OCI-LY1 (cell line): Measurements from ENCODE around the gene ODF4.

Experiments
- H2AFZ ChIP-seq: fragments of 200-600 bp; sonication (generic), shearing (Covaris generic); 2 replicates; pipeline ENCODE4 v1.6.0; 2014; ENCODE audit warnings: antibody characterized with exemption, mild to moderate bottlenecking, low read length
- H3F3A ChIP-seq: fragments of 200-600 bp; sonication (generic), shearing (Covaris generic); 2 replicates; pipeline ENCODE4 v1.6.0; 2014; ENCODE audit warnings: mild to moderate bottlenecking, antibody characterized with exemption, low read length, moderate library complexity; ENCODE audit not compliant: insufficient read depth
- H3K27ac ChIP-seq: fragments of 200-600 bp; sonication (generic); 2 replicates; pipeline ENCODE4 v1.5.1; 2014; ENCODE audit warnings: low read length, mixed run types, mild to moderate bottlenecking, low read depth; ENCODE audit not compliant: poor library complexity, severe bottlenecking
- H3K27me3 ChIP-seq: fragments of 200-600 bp; sonication (generic); 2 replicates; pipeline ENCODE4 v1.6.0; 2014; ENCODE audit warnings: antibody characterized with exemption, mild to moderate bottlenecking, low read length, moderate library complexity; ENCODE audit not compliant: insufficient read depth
- H3K36me3 ChIP-seq: fragments of 200-600 bp; sonication (generic); 2 replicates; pipeline ENCODE4 v1.6.1; 2014; ENCODE audit warnings: mild to moderate bottlenecking, antibody characterized with exemption, low read length, moderate library complexity, mixed read lengths; ENCODE audit not compliant: insufficient read depth
- H3K4me1 ChIP-seq: fragments of 200-600 bp; sonication (generic); 2 replicates; pipeline ENCODE4 v1.5.1; 2014; ENCODE audit warnings: mild to moderate bottlenecking, low read length, moderate library complexity; ENCODE audit not compliant: insufficient read depth, severe bottlenecking
- H3K4me2 ChIP-seq: fragments of 200-600 bp; sonication (generic), shearing (Covaris generic); 2 replicates; pipeline ENCODE4 v1.6.1; 2014; ENCODE audit warnings: low read length
- H3K4me3 ChIP-seq: fragments of 200-600 bp; sonication (generic); 2 replicates; pipeline ENCODE4 v1.5.1; 2014; ENCODE audit warnings: low read length, low read depth, mild to moderate bottlenecking, mixed read lengths; ENCODE audit not compliant: poor library complexity, severe bottlenecking
- H3K79me2 ChIP-seq: fragments of 200-600 bp; shearing (Covaris generic); 2 replicates; pipeline ENCODE4 v1.6.1; 2016; ENCODE audit warnings: mixed run types, low read length, mixed read lengths; ENCODE audit not compliant: insufficient read depth
- H3K9ac ChIP-seq: fragments of 200-600 bp; sonication (generic), shearing (Covaris generic); 2 replicates; pipeline ENCODE4 v1.6.1; 2014; ENCODE audit warnings: mild to moderate bottlenecking, low read length, mixed read lengths
- H3K9me2 ChIP-seq: fragments of 200-600 bp; sonication (generic), shearing (Covaris generic); 2 replicates; pipeline ENCODE4 v1.6.1; 2014; ENCODE audit warnings: low read depth, mild to moderate bottlenecking, low read length, mixed read lengths
- H3K9me3 ChIP-seq: fragments of 200-600 bp; shearing (Covaris generic); 2 replicates; pipeline ENCODE4 v1.6.1; 2014; ENCODE audit warnings: low read length, mixed read lengths
- H4K20me1 ChIP-seq: fragments of 200-600 bp; sonication (generic), shearing (Covaris generic); 2 replicates; pipeline ENCODE4 v1.6.0; 2016; ENCODE audit warnings: mild to moderate bottlenecking, low read length; ENCODE audit not compliant: insufficient read depth
- EZH2 ChIP-seq: fragments of 200-600 bp; sonication (generic), shearing (Covaris generic); IDR thresholded peaks from 2 replicates; pipeline ENCODE4 v1.8.0; 2017; ENCODE audit warnings: borderline replicate concordance, mixed run types, mild to moderate bottlenecking, antibody characterized with exemption, low read length, moderate library complexity, mixed read lengths
- TF ChIP-seq, protein P1 (sequence below): fragments of 200-600 bp; sonication (generic), shearing (Covaris generic); IDR thresholded peaks from 2 replicates; pipeline ENCODE4 v1.5.1; 2017; ENCODE audit warnings: mild to moderate bottlenecking, antibody characterized with exemption, low read length, moderate library complexity, mixed read lengths

Gene ODF4

GRCh38 chr17:8354236-8354635 lies 14.6 kb downstream of the ODF4 start:
- no peaks in the 10 kb centered on the region; the same call in 1 of the 2 replicates for H3K27me3 ChIP-seq

DNA sequence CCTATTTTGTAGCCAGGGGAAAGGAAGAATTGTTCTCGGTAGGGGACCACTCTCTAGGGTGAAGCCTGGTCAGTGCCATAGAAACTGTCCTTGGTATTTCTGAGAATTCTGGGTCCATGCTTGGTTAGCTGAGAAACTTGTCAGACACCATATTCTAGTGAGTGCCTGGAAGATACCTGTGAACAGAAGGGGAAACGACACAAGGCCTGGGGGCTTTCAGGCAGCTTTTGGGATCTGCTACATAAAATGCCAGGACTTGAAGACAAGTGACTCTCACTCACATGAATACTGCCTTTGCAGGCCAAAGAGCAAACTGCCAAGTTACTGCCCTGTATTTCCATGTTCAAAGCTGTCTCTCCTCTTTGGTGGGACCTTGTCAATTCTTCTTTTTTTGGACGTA lies 18.3 kb downstream of the ODF4 start:
- Histone ChIP-seq H2AFZ (no peak overlapping the region), H3K9me2 (no peaks in the 10 kb centered on the region), H3K27ac (no peak overlapping the region), H3K27me3 (no peaks in the 10 kb centered on the region; the same call in 1 of the 2 replicates), H3K9me3 (no peaks in the 10 kb centered on the region), H3F3A (no peaks in the 10 kb centered on the region), H3K4me1 (no peaks in the 10 kb centered on the region), H4K20me1 (no peaks in the 10 kb centered on the region), H3K79me2 (no peaks in the 10 kb centered on the region), H3K4me2 (no peak overlapping the region), H3K36me3 (no peaks in the 10 kb centered on the region; the same call in 1 of the 2 replicates), H3K4me3 (no peak overlapping the region), H3K9ac (no peak overlapping the region)
- TF ChIP-seq, protein P1, sequence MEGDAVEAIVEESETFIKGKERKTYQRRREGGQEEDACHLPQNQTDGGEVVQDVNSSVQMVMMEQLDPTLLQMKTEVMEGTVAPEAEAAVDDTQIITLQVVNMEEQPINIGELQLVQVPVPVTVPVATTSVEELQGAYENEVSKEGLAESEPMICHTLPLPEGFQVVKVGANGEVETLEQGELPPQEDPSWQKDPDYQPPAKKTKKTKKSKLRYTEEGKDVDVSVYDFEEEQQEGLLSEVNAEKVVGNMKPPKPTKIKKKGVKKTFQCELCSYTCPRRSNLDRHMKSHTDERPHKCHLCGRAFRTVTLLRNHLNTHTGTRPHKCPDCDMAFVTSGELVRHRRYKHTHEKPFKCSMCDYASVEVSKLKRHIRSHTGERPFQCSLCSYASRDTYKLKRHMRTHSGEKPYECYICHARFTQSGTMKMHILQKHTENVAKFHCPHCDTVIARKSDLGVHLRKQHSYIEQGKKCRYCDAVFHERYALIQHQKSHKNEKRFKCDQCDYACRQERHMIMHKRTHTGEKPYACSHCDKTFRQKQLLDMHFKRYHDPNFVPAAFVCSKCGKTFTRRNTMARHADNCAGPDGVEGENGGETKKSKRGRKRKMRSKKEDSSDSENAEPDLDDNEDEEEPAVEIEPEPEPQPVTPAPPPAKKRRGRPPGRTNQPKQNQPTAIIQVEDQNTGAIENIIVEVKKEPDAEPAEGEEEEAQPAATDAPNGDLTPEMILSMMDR, result no peak
- TF ChIP-seq EZH2, result no peak

More at GRCh38 chr17:8354236-8354635, 14.6 kb downstream of the ODF4 start:
- Histone ChIP-seq H3F3A (no peaks in the 10 kb centered on the region), H3K4me2 (no peak overlapping the region), H3K36me3 (no peaks in the 10 kb centered on the region; the same call in 1 of the 2 replicates), H2AFZ (no peak overlapping the region), H4K20me1 (no peaks in the 10 kb centered on the region), H3K79me2 (no peaks in the 10 kb centered on the region), H3K9me3 (no peaks in the 10 kb centered on the region), H3K4me3 (no peak overlapping the region), H3K4me1 (no peaks in the 10 kb centered on the region), H3K9me2 (no peaks in the 10 kb centered on the region), H3K27ac (no peak overlapping the region), H3K9ac (no peak overlapping the region)
- TF ChIP-seq, protein P1, result no peak
- TF ChIP-seq EZH2, result no peak

DNA sequence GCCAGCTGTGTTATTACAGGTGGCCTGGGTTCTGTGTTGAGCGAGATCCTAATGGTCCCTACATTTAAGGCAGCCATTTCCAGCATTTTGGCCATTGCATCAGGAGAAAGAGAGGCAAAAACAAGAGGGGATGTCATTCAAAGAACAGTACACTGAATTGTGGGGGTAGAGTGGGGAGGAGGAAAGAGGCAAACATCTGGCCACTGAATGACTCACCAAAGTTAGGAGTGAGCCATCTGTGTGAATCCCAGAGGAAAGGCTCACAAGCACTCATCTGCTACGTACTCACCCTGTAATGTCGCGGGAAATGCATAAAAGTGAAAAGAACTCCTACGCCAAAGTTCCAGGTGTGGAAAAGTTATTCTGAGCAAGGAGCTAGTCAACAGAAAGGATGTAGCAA lies 20.1 kb downstream of the ODF4 start:
- no peaks in the 10 kb centered on the region; the same call in 1 of the 2 replicates for H3K27me3 ChIP-seq
- no peak overlapping the region for H3K27ac ChIP-seq
- no peaks in the 10 kb centered on the region for H3K9me2 ChIP-seq
- H3K4me3 ChIP-seq, result no peak overlapping the region
- no peaks in the 10 kb centered on the region for H4K20me1 ChIP-seq
- no peaks in the 10 kb centered on the region for H3K79me2 ChIP-seq
- H3F3A ChIP-seq, result no peaks in the 10 kb centered on the region
- TF ChIP-seq, protein P1, result no peak
- TF ChIP-seq EZH2, result no peak
- H2AFZ ChIP-seq, result no peak overlapping the region
- no peaks in the 10 kb centered on the region for H3K4me1 ChIP-seq
- H3K9ac ChIP-seq, result no peak overlapping the region
- no peaks in the 10 kb centered on the region; the same call in 1 of the 2 replicates for H3K36me3 ChIP-seq
- no peak overlapping the region for H3K4me2 ChIP-seq
- no peaks in the 10 kb centered on the region for H3K9me3 ChIP-seq
